ENCODE data around the gene OR4M1. TPM values are rescaled to one million over a fixed set of nuclear protein-coding genes. Genes with fewer than 3 reads are reported as not detected.
"Not testable (repeated sequence)": the region's sequence is repeated elsewhere in the genome, so short reads cannot be mapped to it uniquely, and the experiment has no call there.

Gene OR4M1
- total and polyA plus RNA-seq, 10 of the 15 experiments (the other 5 are each of a cell fraction or from before 2014, with no cell fraction given), result not detected

DNA sequence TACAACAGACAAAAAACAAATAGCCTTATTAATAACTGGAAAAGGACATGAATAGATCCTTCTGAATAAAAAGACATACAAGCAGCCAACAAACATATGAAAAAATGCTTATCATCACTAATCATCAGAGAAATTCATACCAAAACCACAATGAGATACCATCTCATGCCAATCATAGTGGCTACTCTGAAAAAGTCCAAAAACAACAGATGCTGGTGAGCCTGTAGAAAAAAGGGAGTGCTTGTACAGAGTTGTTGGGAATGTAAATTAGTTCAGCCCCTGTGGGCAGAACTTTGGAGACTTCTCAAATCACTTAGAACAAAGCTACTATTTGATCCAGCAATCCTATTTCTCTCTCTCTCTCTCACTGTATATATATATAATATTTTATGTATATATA lies 21.0 kb upstream of the OR4M1 start:
- H3K4me3 ChIP-seq; ATAC-seq; H4K20me1 ChIP-seq (ENCODE audit: control insufficient read depth, insufficient read depth); FAIRE-seq; intact Hi-C loops (cut with micrococcal nuclease; ENCODE audit: unreplicated experiment); POLR2A ChIA-PET; RAD21 ChIA-PET (ENCODE audit: unreplicated experiment); CTCF ChIA-PET; H3K4me2 ChIP-seq (ENCODE audit: control insufficient read depth, insufficient read depth); DNase-seq (ENCODE audit: low read depth, low spot score); H3K27me3 ChIP-seq (replicated peaks in 1 of 2; ENCODE audit: control insufficient read depth in 2 of 2, insufficient read depth in 2 of 2, low read length in 1 of 2); H3K27ac ChIP-seq (ENCODE audit: control insufficient read depth, insufficient read depth); SMC1A ChIA-PET (ENCODE audit: uncharacterized antibody, unreplicated experiment); H3K9ac ChIP-seq (ENCODE audit: control insufficient read depth, insufficient read depth, low read length); H2AFZ ChIP-seq (ENCODE audit: control insufficient read depth, low read depth, low read length); BruUV-seq (replicated peaks); in situ Hi-C loops (cut with MboI); H3K9me3 ChIP-seq (replicated peaks; ENCODE audit: control insufficient read depth, insufficient read depth, low read length); H3K36me3 ChIP-seq (ENCODE audit: control insufficient read depth in 2 of 2, insufficient read depth in 2 of 2, low read length in 1 of 2); H3K79me2 ChIP-seq (ENCODE audit: control insufficient read depth, insufficient read depth, low read length); H3K4me1 ChIP-seq (ENCODE audit: control insufficient read depth, insufficient read depth, low read length): not testable (repeated sequence)

DNA sequence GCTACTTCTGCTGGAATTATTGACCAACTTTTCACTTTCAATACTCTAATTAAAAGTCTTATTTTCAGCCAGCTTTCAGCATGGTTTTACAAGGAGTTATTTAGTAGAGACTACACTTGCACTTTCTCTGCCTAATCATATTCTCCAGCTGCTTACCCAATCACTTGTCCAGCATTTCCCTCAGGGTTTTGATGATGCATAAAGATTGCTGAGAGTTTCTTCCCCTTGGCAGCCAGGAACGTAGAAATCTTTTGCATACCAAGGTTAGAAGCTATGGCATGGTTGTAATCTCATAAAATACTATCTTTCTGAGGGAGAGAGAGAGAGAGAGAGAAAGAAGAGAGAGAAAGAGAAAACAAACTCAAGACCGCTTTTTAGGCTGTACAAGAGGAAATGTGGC lies 19.1 kb upstream of the OR4M1 start:
- BruUV-seq (replicated peaks), result no TSS peak
- WGBS (ENCODE audit: insufficient coverage, insufficient replicate concordance, low lambda C conversion rate, missing lambda C conversion rate), result 0% methylated on average over 2 of the region's 2 CpGs
- DNase-seq (ENCODE audit: low read depth, low spot score) (no peak), ATAC-seq (no peak), FAIRE-seq (no peak)
- ChIA-PET SMC1A (ENCODE audit: uncharacterized antibody, unreplicated experiment) (no interaction called here), RAD21 (ENCODE audit: unreplicated experiment) (no interaction called here), CTCF (no interaction called here), POLR2A (no interaction called here)
- H3K4me1 ChIP-seq (ENCODE audit: control insufficient read depth, insufficient read depth, low read length), result no peaks in the 10 kb centered on the region
- H3K4me2 ChIP-seq (ENCODE audit: control insufficient read depth, insufficient read depth), result no peak overlapping the region
- H3K27ac ChIP-seq (ENCODE audit: control insufficient read depth, insufficient read depth), result no peak overlapping the region
- no peak overlapping the region for H2AFZ ChIP-seq (ENCODE audit: control insufficient read depth, low read depth, low read length)
- no peaks in the 10 kb centered on the region for H3K79me2 ChIP-seq (ENCODE audit: control insufficient read depth, insufficient read depth, low read length)
- H3K4me3 ChIP-seq, result no peak overlapping the region
- in situ Hi-C loops (cut with MboI) (no loop called here), intact Hi-C loops (cut with micrococcal nuclease; ENCODE audit: unreplicated experiment) (no loop called here)
- H3K9ac ChIP-seq (ENCODE audit: control insufficient read depth, insufficient read depth, low read length), result no peak overlapping the region
- no peaks in the 10 kb centered on the region for H3K9me3 ChIP-seq (replicated peaks; ENCODE audit: control insufficient read depth, insufficient read depth, low read length)
- H3K36me3 ChIP-seq (ENCODE audit: control insufficient read depth in 2 of 2, insufficient read depth in 2 of 2, low read length in 1 of 2), result no peaks in the 10 kb centered on the region
- no peaks in the 10 kb centered on the region for H3K27me3 ChIP-seq (replicated peaks in 1 of 2; ENCODE audit: control insufficient read depth in 2 of 2, insufficient read depth in 2 of 2, low read length in 1 of 2)
- no peaks in the 10 kb centered on the region for H4K20me1 ChIP-seq (ENCODE audit: control insufficient read depth, insufficient read depth)
- TF ChIP-seq POU2F2 (IDR thresholded peaks at IDR 0.05; ENCODE audit: borderline replicate concordance, low read depth, low read length) (no peak), NRF1 (conservative IDR thresholded peaks at IDR 0.05; ENCODE audit: low read depth, low read length) (no peak), MTA2 (IDR thresholded peaks at IDR 0.05; ENCODE audit: low read depth) (no peak), RB1 (IDR thresholded peaks at IDR 0.05; ENCODE audit: borderline replicate concordance) (no peak), YY1 (IDR thresholded peaks at IDR 0.05; ENCODE audit: low read depth, low read length) (no peak), TBL1XR1 (IDR thresholded peaks at IDR 0.05; ENCODE audit: low read depth, low read length) (no peak), SIN3A (IDR thresholded peaks at IDR 0.05; ENCODE audit: low read depth, low read length) (no peak), RAD21 (IDR thresholded peaks at IDR 0.05; ENCODE audit: insufficient read depth, low read depth, low read length) (no peak), KDM1A (IDR thresholded peaks at IDR 0.05; ENCODE audit: borderline replicate concordance) (no peak)
- TF ChIP-seq, protein P1, sequence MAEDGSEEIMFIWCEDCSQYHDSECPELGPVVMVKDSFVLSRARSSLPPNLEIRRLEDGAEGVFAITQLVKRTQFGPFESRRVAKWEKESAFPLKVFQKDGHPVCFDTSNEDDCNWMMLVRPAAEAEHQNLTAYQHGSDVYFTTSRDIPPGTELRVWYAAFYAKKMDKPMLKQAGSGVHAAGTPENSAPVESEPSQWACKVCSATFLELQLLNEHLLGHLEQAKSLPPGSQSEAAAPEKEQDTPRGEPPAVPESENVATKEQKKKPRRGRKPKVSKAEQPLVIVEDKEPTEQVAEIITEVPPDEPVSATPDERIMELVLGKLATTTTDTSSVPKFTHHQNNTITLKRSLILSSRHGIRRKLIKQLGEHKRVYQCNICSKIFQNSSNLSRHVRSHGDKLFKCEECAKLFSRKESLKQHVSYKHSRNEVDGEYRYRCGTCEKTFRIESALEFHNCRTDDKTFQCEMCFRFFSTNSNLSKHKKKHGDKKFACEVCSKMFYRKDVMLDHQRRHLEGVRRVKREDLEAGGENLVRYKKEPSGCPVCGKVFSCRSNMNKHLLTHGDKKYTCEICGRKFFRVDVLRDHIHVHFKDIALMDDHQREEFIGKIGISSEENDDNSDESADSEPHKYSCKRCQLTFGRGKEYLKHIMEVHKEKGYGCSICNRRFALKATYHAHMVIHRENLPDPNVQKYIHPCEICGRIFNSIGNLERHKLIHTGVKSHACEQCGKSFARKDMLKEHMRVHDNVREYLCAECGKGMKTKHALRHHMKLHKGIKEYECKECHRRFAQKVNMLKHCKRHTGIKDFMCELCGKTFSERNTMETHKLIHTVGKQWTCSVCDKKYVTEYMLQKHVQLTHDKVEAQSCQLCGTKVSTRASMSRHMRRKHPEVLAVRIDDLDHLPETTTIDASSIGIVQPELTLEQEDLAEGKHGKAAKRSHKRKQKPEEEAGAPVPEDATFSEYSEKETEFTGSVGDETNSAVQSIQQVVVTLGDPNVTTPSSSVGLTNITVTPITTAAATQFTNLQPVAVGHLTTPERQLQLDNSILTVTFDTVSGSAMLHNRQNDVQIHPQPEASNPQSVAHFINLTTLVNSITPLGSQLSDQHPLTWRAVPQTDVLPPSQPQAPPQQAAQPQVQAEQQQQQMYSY (CRISPR knock-in tag; IDR thresholded peaks at IDR 0.05), result no peak
- TF ChIP-seq, protein P2, sequence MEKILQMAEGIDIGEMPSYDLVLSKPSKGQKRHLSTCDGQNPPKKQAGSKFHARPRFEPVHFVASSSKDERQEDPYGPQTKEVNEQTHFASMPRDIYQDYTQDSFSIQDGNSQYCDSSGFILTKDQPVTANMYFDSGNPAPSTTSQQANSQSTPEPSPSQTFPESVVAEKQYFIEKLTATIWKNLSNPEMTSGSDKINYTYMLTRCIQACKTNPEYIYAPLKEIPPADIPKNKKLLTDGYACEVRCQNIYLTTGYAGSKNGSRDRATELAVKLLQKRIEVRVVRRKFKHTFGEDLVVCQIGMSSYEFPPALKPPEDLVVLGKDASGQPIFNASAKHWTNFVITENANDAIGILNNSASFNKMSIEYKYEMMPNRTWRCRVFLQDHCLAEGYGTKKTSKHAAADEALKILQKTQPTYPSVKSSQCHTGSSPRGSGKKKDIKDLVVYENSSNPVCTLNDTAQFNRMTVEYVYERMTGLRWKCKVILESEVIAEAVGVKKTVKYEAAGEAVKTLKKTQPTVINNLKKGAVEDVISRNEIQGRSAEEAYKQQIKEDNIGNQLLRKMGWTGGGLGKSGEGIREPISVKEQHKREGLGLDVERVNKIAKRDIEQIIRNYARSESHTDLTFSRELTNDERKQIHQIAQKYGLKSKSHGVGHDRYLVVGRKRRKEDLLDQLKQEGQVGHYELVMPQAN (conservative IDR thresholded peaks at IDR 0.05), result no peak
- TF ChIP-seq, protein P3, sequence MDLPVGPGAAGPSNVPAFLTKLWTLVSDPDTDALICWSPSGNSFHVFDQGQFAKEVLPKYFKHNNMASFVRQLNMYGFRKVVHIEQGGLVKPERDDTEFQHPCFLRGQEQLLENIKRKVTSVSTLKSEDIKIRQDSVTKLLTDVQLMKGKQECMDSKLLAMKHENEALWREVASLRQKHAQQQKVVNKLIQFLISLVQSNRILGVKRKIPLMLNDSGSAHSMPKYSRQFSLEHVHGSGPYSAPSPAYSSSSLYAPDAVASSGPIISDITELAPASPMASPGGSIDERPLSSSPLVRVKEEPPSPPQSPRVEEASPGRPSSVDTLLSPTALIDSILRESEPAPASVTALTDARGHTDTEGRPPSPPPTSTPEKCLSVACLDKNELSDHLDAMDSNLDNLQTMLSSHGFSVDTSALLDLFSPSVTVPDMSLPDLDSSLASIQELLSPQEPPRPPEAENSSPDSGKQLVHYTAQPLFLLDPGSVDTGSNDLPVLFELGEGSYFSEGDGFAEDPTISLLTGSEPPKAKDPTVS (IDR thresholded peaks at IDR 0.05; ENCODE audit: low read depth, low read length), result no peak
